Measurements from ENCODE around the gene GALNT2. TPM values are rescaled to one million over a fixed set of nuclear protein-coding genes. Genes with fewer than 3 reads are reported as not detected.

Gene GALNT2
- total and polyA plus RNA-seq, 10 of the 15 experiments (the other 5 are each of a cell fraction or from before 2014, with no cell fraction given), result 0.52 to 27.7 (median 16.3) TPM

DNA sequence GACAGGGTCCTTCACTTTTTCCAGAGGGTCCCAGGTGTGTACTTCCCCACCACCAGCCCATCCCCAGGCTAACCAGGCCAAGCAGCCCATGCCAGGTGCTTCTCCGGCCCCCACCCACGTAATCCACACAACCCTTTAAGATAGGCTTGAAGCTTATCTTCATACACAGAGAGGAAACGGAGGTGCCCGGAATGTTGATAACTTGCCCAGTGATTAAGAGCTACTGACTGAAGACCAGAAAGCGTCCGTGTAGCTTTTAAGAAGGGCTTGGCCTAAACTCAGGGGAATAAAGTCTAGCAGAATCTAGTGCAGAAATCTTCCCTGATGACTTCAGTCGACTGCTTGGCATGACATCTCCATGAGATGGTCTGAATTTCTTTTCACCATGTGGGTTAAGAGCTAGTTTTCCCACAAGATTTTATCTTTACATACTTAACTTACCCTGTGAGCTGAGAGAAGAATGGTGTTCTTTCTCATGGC, 138.7 kb downstream of the GALNT2 start:
- Histone ChIP-seq H3K27me3 (replicated peaks in 1 of 2; ENCODE audit: control insufficient read depth in 2 of 2, insufficient read depth in 2 of 2, low read length in 1 of 2) (no peaks in the 10 kb centered on the region), H3K4me2 (ENCODE audit: control insufficient read depth, insufficient read depth) (no peak overlapping the region), H2AFZ (ENCODE audit: control insufficient read depth, low read depth, low read length) (no peak overlapping the region), H3K9me3 (replicated peaks; ENCODE audit: control insufficient read depth, insufficient read depth, low read length) (no peaks in the 10 kb centered on the region), H3K36me3 (ENCODE audit: control insufficient read depth in 2 of 2, insufficient read depth in 2 of 2, low read length in 1 of 2) (peaks cover 3 to 7% of the 10 kb centered on the region in 2 experiments; a peak in 3 of 4 replicates), H3K9ac (ENCODE audit: control insufficient read depth, insufficient read depth, low read length) (no peak overlapping the region), H3K79me2 (ENCODE audit: control insufficient read depth, insufficient read depth, low read length) (no peaks in the 10 kb centered on the region; the same call in 1 of the 2 replicates), H3K27ac (ENCODE audit: control insufficient read depth, insufficient read depth) (no peak overlapping the region), H3K4me1 (ENCODE audit: control insufficient read depth, insufficient read depth, low read length) (peaks cover 22% of the 10 kb centered on the region), H3K4me3 (no peak overlapping the region), H4K20me1 (ENCODE audit: control insufficient read depth, insufficient read depth) (no peaks in the 10 kb centered on the region)
- WGBS (ENCODE audit: insufficient coverage, insufficient replicate concordance, low lambda C conversion rate, missing lambda C conversion rate), result 84% methylated on average over 7 of the region's 7 CpGs
- in situ Hi-C loops (cut with MboI) (no loop called here), intact Hi-C loops (cut with micrococcal nuclease; ENCODE audit: unreplicated experiment) (no loop called here)
- DNase-seq (ENCODE audit: low read depth, low spot score) (no peak), ATAC-seq (no peak), FAIRE-seq (no peak)
- ChIA-PET POLR2A (no interaction called here), CTCF (interaction anchor here (0.6 to 2.1 kb wide), 5 partner anchors 9 to 98 kb away, joined by 3 to 5 read pairs (median 4); no protein-coding TSS in a partner anchor), SMC1A (ENCODE audit: uncharacterized antibody, unreplicated experiment) (interaction anchor here (1.0 to 1.6 kb wide), 7 partner anchors 10 to 118 kb away, joined by 3 to 4 read pairs (median 4); no protein-coding TSS in a partner anchor), RAD21 (ENCODE audit: unreplicated experiment) (no interaction called here)
- no peak for TF ChIP-seq MTA3 (IDR thresholded peaks at IDR 0.05; ENCODE audit: borderline replicate concordance, low read length)
- TF ChIP-seq ZNF24 (IDR thresholded peaks at IDR 0.05), result no peak
- no peak for TF ChIP-seq POLR2AphosphoS2 (IDR thresholded peaks at IDR 0.05; ENCODE audit: low read depth, low read length)
- no peak for TF ChIP-seq TARDBP (IDR thresholded peaks at IDR 0.05; ENCODE audit: borderline replicate concordance)
- TF ChIP-seq, protein P1, sequence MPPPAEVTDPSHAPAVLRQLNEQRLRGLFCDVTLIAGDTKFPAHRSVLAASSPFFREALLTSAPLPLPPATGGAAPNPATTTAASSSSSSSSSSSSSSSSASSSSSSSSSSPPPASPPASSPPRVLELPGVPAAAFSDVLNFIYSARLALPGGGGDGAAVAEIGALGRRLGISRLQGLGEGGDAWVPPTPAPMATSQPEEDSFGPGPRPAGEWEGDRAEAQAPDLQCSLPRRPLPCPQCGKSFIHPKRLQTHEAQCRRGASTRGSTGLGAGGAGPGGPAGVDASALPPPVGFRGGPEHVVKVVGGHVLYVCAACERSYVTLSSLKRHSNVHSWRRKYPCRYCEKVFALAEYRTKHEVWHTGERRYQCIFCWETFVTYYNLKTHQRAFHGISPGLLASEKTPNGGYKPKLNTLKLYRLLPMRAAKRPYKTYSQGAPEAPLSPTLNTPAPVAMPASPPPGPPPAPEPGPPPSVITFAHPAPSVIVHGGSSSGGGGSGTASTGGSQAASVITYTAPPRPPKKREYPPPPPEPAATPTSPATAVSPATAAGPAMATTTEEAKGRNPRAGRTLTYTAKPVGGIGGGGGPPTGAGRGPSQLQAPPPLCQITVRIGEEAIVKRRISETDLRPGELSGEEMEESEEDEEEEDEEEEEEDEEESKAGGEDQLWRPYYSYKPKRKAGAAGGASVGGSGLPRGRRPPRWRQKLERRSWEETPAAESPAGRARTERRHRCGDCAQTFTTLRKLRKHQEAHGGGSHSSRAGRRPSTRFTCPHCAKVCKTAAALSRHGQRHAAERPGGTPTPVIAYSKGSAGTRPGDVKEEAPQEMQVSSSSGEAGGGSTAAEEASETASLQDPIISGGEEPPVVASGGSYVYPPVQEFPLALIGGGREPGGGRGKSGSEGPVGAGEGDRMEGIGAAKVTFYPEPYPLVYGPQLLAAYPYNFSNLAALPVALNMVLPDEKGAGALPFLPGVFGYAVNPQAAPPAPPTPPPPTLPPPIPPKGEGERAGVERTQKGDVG (CRISPR knock-in tag; IDR thresholded peaks at IDR 0.05), result no peak
- no peak for TF ChIP-seq KLF5 (IDR thresholded peaks at IDR 0.05; ENCODE audit: partially characterized antibody)
- BruUV-seq (replicated peaks), result no TSS peak
